Naive B cell (primary cell): ENCODE measurements around the gene TBL1X. TPM values are rescaled to one million over a fixed set of nuclear protein-coding genes. Genes with fewer than 3 reads are reported as not detected.

Source experiments
- ATAC-seq, 2 donors: fragments of 150-1000 bp; cut with Tn5 transposase; 2 replicates each; pipeline ENCODE4 v1.10.0; 2021; ENCODE audit warnings: low read depth in 2 of 2, mild to moderate bottlenecking in 2 of 2, moderate library complexity in 2 of 2
- DNase-seq: peaks from one replicate; pipeline ENCODE4 v3.0.0; 2022
- H3K27ac Mint-ChIP-seq, 6 donors: one replicate each; pipeline ENCODE4 v1.8.0; 2020 to 2022; ENCODE audit warnings: mild to moderate bottlenecking in 6 of 6, mixed read lengths in 6 of 6, moderate library complexity in 5 of 6, inconsistent platforms in 2 of 6
- H3K27me3 Mint-ChIP-seq, 3 donors: one replicate each; pipeline ENCODE4 v1.8.0; 2021 to 2022; ENCODE audit warnings: mixed read lengths in 3 of 3, mild to moderate bottlenecking in 1 of 3
- H3K36me3 Mint-ChIP-seq, 2 donors: one replicate each; pipeline ENCODE4 v1.8.0; 2020 to 2022; ENCODE audit warnings: mixed read lengths in 2 of 2, inconsistent platforms in 1 of 2, mild to moderate bottlenecking in 1 of 2
- H3K4me1 Mint-ChIP-seq, 3 donors: one replicate each; pipeline ENCODE4 v1.8.0; 2020 to 2022; ENCODE audit warnings: mixed read lengths in 3 of 3, inconsistent platforms in 1 of 3, mild to moderate bottlenecking in 1 of 3, moderate library complexity in 1 of 3
- H3K4me3 Mint-ChIP-seq, 8 donors: one replicate each; pipeline ENCODE4 v1.8.0; 2020 to 2022; ENCODE audit warnings: mild to moderate bottlenecking in 8 of 8, mixed read lengths in 8 of 8, moderate library complexity in 8 of 8, inconsistent platforms in 2 of 8
- H3K9me3 Mint-ChIP-seq, 7 donors: one replicate each; pipeline ENCODE4 v1.8.0; 2020 to 2022; ENCODE audit warnings: mixed read lengths in 7 of 7, mild to moderate bottlenecking in 5 of 7, inconsistent platforms in 2 of 7, moderate library complexity in 1 of 7
- polyA plus RNA-seq, 6 donors: library from polyadenylated mRNA; unstranded; fragments of 300-500 nt; fragmentation: Illumina TruSeq; gene quantifications; one replicate each; pipeline ENCODE4 v1.2.3, GENCODE V29; 2021; ENCODE audit warnings: low read depth in 6 of 6

Gene TBL1X
- polyA plus RNA-seq, 6 donors from 2014 or later: 14.0 to 26.8 (median 18.8) TPM

GRCh38 chrX:9611436-9612145, 146.7 kb downstream of the TBL1X start:
- Mint-ChIP-seq H3K27ac (peak overlapping the region in 1 of 6 donors; percentile 48), H3K9me3 (peaks cover 0 to 2% (median 0%) of the 10 kb centered on the region in 7 donors), H3K27me3 (no peaks in the 10 kb centered on the region), H3K4me1 (peaks cover 0 to 34% (median 10%) of the 10 kb centered on the region in 3 donors), H3K4me3 (no peak overlapping the region), H3K36me3 (no peaks in the 10 kb centered on the region)
- ATAC-seq: peak in 1 of 2 donors; percentile 45
- DNase-seq: no peak

GRCh38 chrX:9612146-9612505, 147.3 kb downstream of the TBL1X start:
- Mint-ChIP-seq H3K4me1 (peaks cover 0 to 29% (median 10%) of the 10 kb centered on the region in 3 donors), H3K36me3 (no peaks in the 10 kb centered on the region), H3K27ac (peak overlapping the region in 1 of 6 donors; percentile 26), H3K4me3 (no peak overlapping the region), H3K27me3 (no peaks in the 10 kb centered on the region), H3K9me3 (peaks cover 0 to 2% (median 0%) of the 10 kb centered on the region in 7 donors)
- ATAC-seq (no peak), DNase-seq (no peak)

- Mint-ChIP-seq H3K36me3 (no peaks in the 10 kb centered on the region), H3K4me3 (no peak overlapping the region), H3K4me1 (peaks cover 8 to 25% (median 13%) of the 10 kb centered on the region in 3 donors), H3K9me3 (peaks cover 0 to 2% (median 0%) of the 10 kb centered on the region in 7 donors), H3K27me3 (no peaks in the 10 kb centered on the region), H3K27ac (no peak overlapping the region)
- DNase-seq: no peak
- ATAC-seq: no peak
These were observed 149.2 kb downstream of the TBL1X start for GRCh38 chrX:9614016-9614415.

GRCh38 chrX:9619133-9619532, 154.3 kb downstream of the TBL1X start:
- no peak for DNase-seq
- peaks cover 10 to 23% (median 17%) of the 10 kb centered on the region in 3 donors for H3K4me1 Mint-ChIP-seq
- no peaks in the 10 kb centered on the region for H3K27me3 Mint-ChIP-seq
- no peaks in the 10 kb centered on the region for H3K36me3 Mint-ChIP-seq
- peak overlapping the region in 3 of 6 donors; percentile 36 to 63 (median 62) for H3K27ac Mint-ChIP-seq
- ATAC-seq: no peak
- H3K4me3 Mint-ChIP-seq: no peak overlapping the region
- peaks cover 0 to 3% (median 0%) of the 10 kb centered on the region in 7 donors for H3K9me3 Mint-ChIP-seq

- Mint-ChIP-seq H3K9me3 (peaks cover 0 to 3% (median 0%) of the 10 kb centered on the region in 7 donors), H3K4me1 (peaks cover 10 to 23% (median 17%) of the 10 kb centered on the region in 3 donors), H3K27ac (peak overlapping the region in 3 of 6 donors; percentile 36 to 75 (median 62))
These were observed 154.7 kb downstream of the TBL1X start for GRCh38 chrX:9619581-9619980.

GRCh38 chrX:9622128-9622527, 157.3 kb downstream of the TBL1X start:
- H3K4me3 Mint-ChIP-seq: no peak overlapping the region
- H3K27me3 Mint-ChIP-seq: no peaks in the 10 kb centered on the region
- H3K4me1 Mint-ChIP-seq: peaks cover 14 to 20% (median 17%) of the 10 kb centered on the region in 3 donors
- no peak for DNase-seq
- no peak overlapping the region for H3K27ac Mint-ChIP-seq
- no peak for ATAC-seq
- H3K36me3 Mint-ChIP-seq: no peaks in the 10 kb centered on the region
- peaks cover 0 to 3% (median 0%) of the 10 kb centered on the region in 7 donors for H3K9me3 Mint-ChIP-seq

More at GRCh38 chrX:9619581-9619980, 154.7 kb downstream of the TBL1X start:
- no peaks in the 10 kb centered on the region for H3K36me3 Mint-ChIP-seq
- no peaks in the 10 kb centered on the region for H3K27me3 Mint-ChIP-seq
- ATAC-seq (no peak), DNase-seq (no peak)
- H3K4me3 Mint-ChIP-seq: no peak overlapping the region

GRCh38 chrX:9626379-9626778, 161.5 kb downstream of the TBL1X start:
- ATAC-seq (no peak), DNase-seq (no peak)
- Mint-ChIP-seq H3K4me1 (peaks cover 0 to 10% (median 4%) of the 10 kb centered on the region in 3 donors), H3K9me3 (no peaks in the 10 kb centered on the region), H3K4me3 (no peak overlapping the region), H3K27ac (no peak overlapping the region), H3K27me3 (no peaks in the 10 kb centered on the region), H3K36me3 (no peaks in the 10 kb centered on the region)

GRCh38 chrX:9627922-9628321, 163.1 kb downstream of the TBL1X start:
- no peaks in the 10 kb centered on the region for H3K36me3 Mint-ChIP-seq
- peak overlapping the region in 1 of 6 donors; percentile 45 for H3K27ac Mint-ChIP-seq
- ATAC-seq (no peak), DNase-seq (no peak)
- no peak overlapping the region for H3K4me3 Mint-ChIP-seq
- H3K4me1 Mint-ChIP-seq: peaks cover 0 to 7% (median 4%) of the 10 kb centered on the region in 3 donors
- H3K27me3 Mint-ChIP-seq: no peaks in the 10 kb centered on the region
- H3K9me3 Mint-ChIP-seq: no peaks in the 10 kb centered on the region

GRCh38 chrX:9628779-9629493, 164.1 kb downstream of the TBL1X start:
- H3K9me3 Mint-ChIP-seq: no peaks in the 10 kb centered on the region
- no peak overlapping the region for H3K27ac Mint-ChIP-seq
- DNase-seq (no peak), ATAC-seq (no peak)
- H3K27me3 Mint-ChIP-seq: no peaks in the 10 kb centered on the region
- no peak overlapping the region for H3K4me3 Mint-ChIP-seq
- H3K4me1 Mint-ChIP-seq: peaks cover 0 to 8% (median 4%) of the 10 kb centered on the region in 3 donors
- H3K36me3 Mint-ChIP-seq: peaks cover 0 to 5% of the 10 kb centered on the region in 2 donors

- H3K36me3 Mint-ChIP-seq: peaks cover 0 to 5% of the 10 kb centered on the region in 2 donors
- H3K9me3 Mint-ChIP-seq: no peaks in the 10 kb centered on the region
- ATAC-seq: no peak
- no peak overlapping the region for H3K27ac Mint-ChIP-seq
- H3K4me3 Mint-ChIP-seq: no peak overlapping the region
- peaks cover 0 to 11% (median 6%) of the 10 kb centered on the region in 3 donors for H3K4me1 Mint-ChIP-seq
- no peaks in the 10 kb centered on the region for H3K27me3 Mint-ChIP-seq
- no peak for DNase-seq
These were observed 169.7 kb downstream of the TBL1X start for GRCh38 chrX:9634551-9634950.

GRCh38 chrX:9635368-9635767, 170.5 kb downstream of the TBL1X start:
- H3K27ac Mint-ChIP-seq: no peak overlapping the region

GRCh38 chrX:9635803-9636202, 170.9 kb downstream of the TBL1X start:
- no peak for DNase-seq
- ATAC-seq: no peak
- Mint-ChIP-seq H3K27me3 (no peaks in the 10 kb centered on the region), H3K9me3 (no peaks in the 10 kb centered on the region), H3K4me1 (peaks cover 3 to 11% (median 6%) of the 10 kb centered on the region in 3 donors), H3K36me3 (peaks cover 0 to 5% of the 10 kb centered on the region in 2 donors), H3K4me3 (peak overlapping the region in 1 of 8 donors; percentile 29), H3K27ac (no peak overlapping the region)

More at GRCh38 chrX:9635368-9635767, 170.5 kb downstream of the TBL1X start:
- Mint-ChIP-seq H3K9me3 (no peaks in the 10 kb centered on the region), H3K4me1 (peaks cover 3 to 11% (median 6%) of the 10 kb centered on the region in 3 donors), H3K36me3 (peaks cover 0 to 5% of the 10 kb centered on the region in 2 donors), H3K4me3 (no peak overlapping the region), H3K27me3 (no peaks in the 10 kb centered on the region)
- no peak for DNase-seq
- ATAC-seq: no peak

GRCh38 chrX:9638871-9639270, 174.0 kb downstream of the TBL1X start:
- ATAC-seq (no peak), DNase-seq (no peak)
- H3K9me3 Mint-ChIP-seq: no peaks in the 10 kb centered on the region
- no peaks in the 10 kb centered on the region for H3K36me3 Mint-ChIP-seq
- H3K4me1 Mint-ChIP-seq: peaks cover 3 to 19% (median 14%) of the 10 kb centered on the region in 3 donors
- no peaks in the 10 kb centered on the region for H3K27me3 Mint-ChIP-seq
- no peak overlapping the region for H3K27ac Mint-ChIP-seq
- no peak overlapping the region for H3K4me3 Mint-ChIP-seq
